ENCODE data around the gene P2RY11.
A peak's percentile ranks its signal among the peaks of the same experiment; 100 is the strongest.

P2RY11 gene

GRCh38 chr19:10083911-10084310 is 27.6 kb upstream of the P2RY11 start:
- Histone ChIP-seq H3K4me3 (ENCODE audit: low read length, poor library complexity, severe bottlenecking) (no peak overlapping the region), H3K27me3 (ENCODE audit: insufficient read depth, low read length, poor library complexity, severe bottlenecking) (no peaks in the 10 kb centered on the region), H3K4me1 (ENCODE audit: insufficient read depth, low read length, poor library complexity, severe bottlenecking) (peaks cover 11% of the 10 kb centered on the region), H3K79me2 (ENCODE audit: insufficient read depth, low read length) (peaks cover 11% of the 10 kb centered on the region), H3K9me3 (ENCODE audit: insufficient read depth, low read depth, low read length) (no peaks in the 10 kb centered on the region), H3F3A (ENCODE audit: low read depth) (no peaks in the 10 kb centered on the region), H3K9ac (ENCODE audit: low read depth, low read length, poor library complexity, severe bottlenecking) (no peak overlapping the region), H2AFZ (ENCODE audit: low read length) (no peak overlapping the region), H3K9me2 (replicated peaks; ENCODE audit: low read depth, low read length) (no peaks in the 10 kb centered on the region), H3K4me2 (ENCODE audit: low read depth, low read length, poor library complexity, severe bottlenecking) (no peak overlapping the region), H4K20me1 (ENCODE audit: insufficient read depth, low read length, poor library complexity, severe bottlenecking) (no peaks in the 10 kb centered on the region), H3K36me3 (ENCODE audit: insufficient read depth, low read length) (no peaks in the 10 kb centered on the region)
- TF ChIP-seq CTCF (conservative IDR thresholded peaks at IDR 0.05; ENCODE audit: low read length) (no peak), EZH2phosphoT487 (IDR thresholded peaks at IDR 0.05; ENCODE audit: borderline replicate concordance) (no peak)

- Histone ChIP-seq H3K4me1 (ENCODE audit: insufficient read depth, low read length, poor library complexity, severe bottlenecking) (peaks cover 11% of the 10 kb centered on the region), H3K4me3 (ENCODE audit: low read length, poor library complexity, severe bottlenecking) (no peak overlapping the region), H3K9me3 (ENCODE audit: insufficient read depth, low read depth, low read length) (no peaks in the 10 kb centered on the region), H3K27me3 (ENCODE audit: insufficient read depth, low read length, poor library complexity, severe bottlenecking) (no peaks in the 10 kb centered on the region), H3K9me2 (replicated peaks; ENCODE audit: low read depth, low read length) (no peaks in the 10 kb centered on the region), H3K9ac (ENCODE audit: low read depth, low read length, poor library complexity, severe bottlenecking) (no peak overlapping the region), H3K4me2 (ENCODE audit: low read depth, low read length, poor library complexity, severe bottlenecking) (no peak overlapping the region), H3F3A (ENCODE audit: low read depth) (no peaks in the 10 kb centered on the region), H3K36me3 (ENCODE audit: insufficient read depth, low read length) (no peaks in the 10 kb centered on the region), H4K20me1 (ENCODE audit: insufficient read depth, low read length, poor library complexity, severe bottlenecking) (no peaks in the 10 kb centered on the region), H3K79me2 (ENCODE audit: insufficient read depth, low read length) (peaks cover 11% of the 10 kb centered on the region), H2AFZ (ENCODE audit: low read length) (no peak overlapping the region)
- no peak for TF ChIP-seq EZH2phosphoT487 (IDR thresholded peaks at IDR 0.05; ENCODE audit: borderline replicate concordance)
- no peak for TF ChIP-seq CTCF (conservative IDR thresholded peaks at IDR 0.05; ENCODE audit: low read length)
Measured at GRCh38 chr19:10084803-10085202, 26.7 kb upstream of the P2RY11 start.

- H3K9me3 ChIP-seq (ENCODE audit: insufficient read depth, low read depth, low read length): no peaks in the 10 kb centered on the region
- TF ChIP-seq EZH2phosphoT487 (IDR thresholded peaks at IDR 0.05; ENCODE audit: borderline replicate concordance) (no peak), CTCF (conservative IDR thresholded peaks at IDR 0.05; ENCODE audit: low read length) (no peak)
- H4K20me1 ChIP-seq (ENCODE audit: insufficient read depth, low read length, poor library complexity, severe bottlenecking): no peaks in the 10 kb centered on the region
- H3K9me2 ChIP-seq (replicated peaks; ENCODE audit: low read depth, low read length): no peaks in the 10 kb centered on the region
- peak within 1 kb of the TSS; percentile 89 for H3K4me2 ChIP-seq (ENCODE audit: low read depth, low read length, poor library complexity, severe bottlenecking)
- peak within 1 kb of the TSS; percentile 97 for H3K4me3 ChIP-seq (ENCODE audit: low read length, poor library complexity, severe bottlenecking)
- no peaks in the 10 kb centered on the region for H3F3A ChIP-seq (ENCODE audit: low read depth)
- peak within 1 kb of the TSS; percentile 96 for H2AFZ ChIP-seq (ENCODE audit: low read length)
- peaks cover 11% of the 10 kb centered on the region for H3K79me2 ChIP-seq (ENCODE audit: insufficient read depth, low read length)
- H3K4me1 ChIP-seq (ENCODE audit: insufficient read depth, low read length, poor library complexity, severe bottlenecking): peaks cover 11% of the 10 kb centered on the region
- no peaks in the 10 kb centered on the region for H3K36me3 ChIP-seq (ENCODE audit: insufficient read depth, low read length)
- no peaks in the 10 kb centered on the region for H3K27me3 ChIP-seq (ENCODE audit: insufficient read depth, low read length, poor library complexity, severe bottlenecking)
- peak within 1 kb of the TSS; percentile 94 for H3K9ac ChIP-seq (ENCODE audit: low read depth, low read length, poor library complexity, severe bottlenecking)
Measured at GRCh38 chr19:10085641-10086590, 25.6 kb upstream of the P2RY11 start, which contains the start of gene SHFL. Gene SHFL, plus strand, starts transcription at chr19:10086317. Its CDS starts 111 bp downstream, at chr19:10086428.

Measured in Loucy (cell line).